Tibial nerve (tissue), 4 donors: ENCODE results near the gene ZMYM4. TPM values are rescaled to one million over a fixed set of nuclear protein-coding genes. Genes with fewer than 3 reads are reported as not detected.

ENCODE experiments used
- DNase-seq, 2 donors: peaks; one replicate each; pipeline ENCODE4 v3.0.0-alpha.2; 2019; ENCODE audit warnings: low spot score in 2 of 2
- H3K27ac ChIP-seq, 4 donors: fragments of 200-600 bp; sonication (generic) in 3 of 4; one replicate each; pipeline ENCODE4 v1.5.1; 2017 to 2019; ENCODE audit warnings: mild to moderate bottlenecking in 1 of 4
- H3K27me3 ChIP-seq, 2 donors: fragments of 200-600 bp; sonication (generic) in 1 of 2; one replicate each; pipeline versions ENCODE4 v1.5.1 to v1.6.0; 2017 to 2019
- H3K36me3 ChIP-seq, 3 donors: fragments of 200-600 bp; sonication (generic); one replicate each; pipeline ENCODE4 v1.5.1; 2018 to 2019
- H3K4me1 ChIP-seq, 4 donors: fragments of 200-600 bp; sonication (generic) in 3 of 4; one replicate each; pipeline ENCODE4 v1.5.1; 2017 to 2019
- H3K4me3 ChIP-seq, 4 donors: fragments of 200-600 bp; sonication (generic) in 3 of 4; one replicate each; pipeline ENCODE4 v1.5.1; 2017 to 2019; ENCODE audit warnings: mild to moderate bottlenecking in 1 of 4, moderate library complexity in 1 of 4
- H3K9me3 ChIP-seq, 4 donors: fragments of 200-600 bp; sonication (generic) in 3 of 4; one replicate each; pipeline ENCODE4 v1.5.1; 2017 to 2019
- CTCF ChIP-seq, 5 experiments: fragments of 200-600 bp in 3 of 5; fragments of 450-650 bp in 2 of 5; sonication (generic) in 3 of 5; IDR thresholded peaks; one replicate each; pipeline ENCODE4 v1.5.1; 2016 to 2019; ENCODE audit warnings: antibody characterized with exemption in 5 of 5, mild to moderate bottlenecking in 3 of 5, moderate library complexity in 2 of 5
- EP300 ChIP-seq, 2 donors: sonication (generic); formaldehyde crosslinking; IDR thresholded peaks; one replicate each; pipeline ENCODE4 v1.6.1; 2017; ENCODE audit warnings: antibody characterized with exemption in 2 of 2, mild to moderate bottlenecking in 1 of 2
- POLR2A ChIP-seq, 2 donors: fragments of 450-650 bp; IDR thresholded peaks; one replicate each; pipeline ENCODE4 v1.6.1; 2017; ENCODE audit warnings: antibody characterized with exemption in 2 of 2, mild to moderate bottlenecking in 2 of 2, moderate library complexity in 2 of 2
- WGBS, 2 donors: methylation state at CpG; one replicate each; pipeline ENCODE4 v1.1.5; 2018; 5-methylcytosine and 5-hydroxymethylcytosine counted together
- total RNA-seq, 4 donors: library from RNA; depleted of rRNA; stranded (reverse); fragments of >200 nt; gene quantifications; one replicate each; pipeline ENCODE4 v1.1.0, GENCODE V29; 2016

Gene ZMYM4
- total RNA-seq, 4 donors from 2014 or later, result 22.2 to 38.7 (median 26.5) TPM

DNA sequence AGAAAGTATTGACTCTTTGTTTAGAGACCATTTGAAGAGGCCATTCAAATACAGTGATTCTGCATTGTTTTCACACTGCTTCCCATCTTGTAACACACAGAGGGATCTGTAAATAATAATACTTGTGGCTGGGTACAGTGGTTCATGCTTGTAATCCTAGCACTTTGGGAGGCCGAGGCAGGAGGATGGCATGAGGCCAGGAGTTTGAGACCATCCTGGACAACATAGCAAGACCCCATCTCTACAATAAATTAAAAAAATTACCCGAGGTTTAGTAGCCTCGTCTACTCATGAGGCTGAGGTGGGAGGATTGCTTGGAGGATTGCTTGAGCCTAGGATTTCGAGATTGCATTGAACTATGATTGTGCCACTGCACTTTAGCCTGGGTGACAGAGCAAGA is 5.7 kb downstream of the ZMYM4 start:
- TF ChIP-seq CTCF (IDR thresholded peaks at IDR 0.05) (no peak), POLR2A (IDR thresholded peaks at IDR 0.05) (no peak), EP300 (IDR thresholded peaks at IDR 0.05) (no peak)
- no peak for DNase-seq
- no peak overlapping the region for H3K4me3 ChIP-seq
- peaks cover 0 to 36% (median 4%) of the 10 kb centered on the region in 4 donors for H3K4me1 ChIP-seq
- H3K27ac ChIP-seq, result no peak overlapping the region
- no peaks in the 10 kb centered on the region for H3K27me3 ChIP-seq
- WGBS, 2 donors, result 86 to 87% methylated on average over 4 of the region's 4 CpGs
- H3K9me3 ChIP-seq, result no peaks in the 10 kb centered on the region
- H3K36me3 ChIP-seq, result peaks cover 0 to 11% (median 0%) of the 10 kb centered on the region in 3 donors

- H3K9me3 ChIP-seq, result peaks cover 0 to 8% (median 0%) of the 10 kb centered on the region in 4 donors
- DNase-seq, result no peak
- peaks cover 0 to 12% (median 0%) of the 10 kb centered on the region in 4 donors for H3K4me1 ChIP-seq
- WGBS, 2 donors, result 85 to 91% methylated on average over 6 of the region's 6 CpGs
- no peak overlapping the region for H3K4me3 ChIP-seq
- no peak overlapping the region for H3K27ac ChIP-seq
- TF ChIP-seq CTCF (IDR thresholded peaks at IDR 0.05) (no peak), EP300 (IDR thresholded peaks at IDR 0.05) (no peak), POLR2A (IDR thresholded peaks at IDR 0.05) (no peak)
- peaks cover 0 to 23% (median 0%) of the 10 kb centered on the region in 3 donors for H3K36me3 ChIP-seq
- H3K27me3 ChIP-seq, result no peaks in the 10 kb centered on the region
These were observed 10.5 kb downstream of the ZMYM4 start for GRCh38 chr1:35278886-35279554.

- no peak for DNase-seq
- 72 to 89% methylated on average over 1 of the region's 1 CpG for WGBS, 2 donors
These were observed 11.0 kb downstream of the ZMYM4 start for GRCh38 chr1:35279555-35279904.

DNA sequence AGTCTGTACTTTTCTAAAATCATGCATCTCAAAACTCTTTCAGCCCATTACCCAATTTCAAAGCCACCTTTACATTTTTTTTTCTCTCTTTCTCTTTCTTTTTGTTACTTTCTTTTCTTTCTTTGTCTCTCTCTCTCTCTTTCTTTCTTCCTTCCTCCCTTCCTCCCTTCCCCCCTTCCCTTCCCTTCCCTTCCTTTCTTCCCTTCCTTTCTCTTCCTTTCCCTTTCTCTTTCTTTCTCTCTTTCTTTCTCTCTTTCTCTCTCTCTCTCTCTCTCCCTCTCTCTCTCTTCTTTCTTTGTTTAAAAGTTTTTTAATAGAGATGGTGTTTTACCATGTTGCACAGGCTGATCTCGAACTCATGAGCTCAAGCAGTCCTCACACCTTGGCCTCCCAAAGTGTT is 11.5 kb downstream of the ZMYM4 start:
- Histone ChIP-seq H3K9me3 (peaks cover 0 to 14% (median 5%) of the 10 kb centered on the region in 4 donors), H3K36me3 (peaks cover 0 to 30% (median 0%) of the 10 kb centered on the region in 3 donors), H3K27me3 (no peaks in the 10 kb centered on the region), H3K4me1 (peaks cover 0 to 12% (median 0%) of the 10 kb centered on the region in 4 donors), H3K27ac (no peak overlapping the region), H3K4me3 (no peak overlapping the region)
- DNase-seq, result no peak
- WGBS, 2 donors, result 89 to 100% methylated on average over 1 of the region's 1 CpG
- TF ChIP-seq CTCF (IDR thresholded peaks at IDR 0.05), result no peak
- TF ChIP-seq POLR2A (IDR thresholded peaks at IDR 0.05), result no peak
- TF ChIP-seq EP300 (IDR thresholded peaks at IDR 0.05), result no peak

More at GRCh38 chr1:35279555-35279904, 11.0 kb downstream of the ZMYM4 start:
- no peak for TF ChIP-seq POLR2A (IDR thresholded peaks at IDR 0.05)
- peaks cover 0 to 9% (median 2%) of the 10 kb centered on the region in 4 donors for H3K9me3 ChIP-seq
- H3K4me3 ChIP-seq, result no peak overlapping the region
- no peak overlapping the region for H3K27ac ChIP-seq
- H3K36me3 ChIP-seq, result peaks cover 0 to 26% (median 0%) of the 10 kb centered on the region in 3 donors
- H3K4me1 ChIP-seq, result peaks cover 0 to 12% (median 0%) of the 10 kb centered on the region in 4 donors
- no peaks in the 10 kb centered on the region for H3K27me3 ChIP-seq

- Histone ChIP-seq H3K4me1 (no peaks in the 10 kb centered on the region), H3K36me3 (peaks cover 0 to 30% (median 0%) of the 10 kb centered on the region in 3 donors), H3K9me3 (peaks cover 0 to 16% (median 5%) of the 10 kb centered on the region in 4 donors), H3K27ac (no peak overlapping the region), H3K27me3 (no peaks in the 10 kb centered on the region), H3K4me3 (no peak overlapping the region)
- TF ChIP-seq EP300 (IDR thresholded peaks at IDR 0.05) (no peak), POLR2A (IDR thresholded peaks at IDR 0.05) (no peak), CTCF (IDR thresholded peaks at IDR 0.05) (no peak)
- WGBS, 2 donors, result 98 to 99% methylated on average over 3 of the region's 3 CpGs
- DNase-seq, result no peak
These were observed 13.1 kb downstream of the ZMYM4 start for GRCh38 chr1:35281565-35281964.
